ENCODE data around the gene FHOD3.
"Not testable (repeated sequence)": the region's sequence is repeated elsewhere in the genome, so short reads cannot be mapped to it uniquely, and the experiment has no call there.

The FHOD3 gene

GRCh38 chr18:36529747-36530146, 232.2 kb downstream of the FHOD3 start:
- DNase-seq, result no peak

DNA sequence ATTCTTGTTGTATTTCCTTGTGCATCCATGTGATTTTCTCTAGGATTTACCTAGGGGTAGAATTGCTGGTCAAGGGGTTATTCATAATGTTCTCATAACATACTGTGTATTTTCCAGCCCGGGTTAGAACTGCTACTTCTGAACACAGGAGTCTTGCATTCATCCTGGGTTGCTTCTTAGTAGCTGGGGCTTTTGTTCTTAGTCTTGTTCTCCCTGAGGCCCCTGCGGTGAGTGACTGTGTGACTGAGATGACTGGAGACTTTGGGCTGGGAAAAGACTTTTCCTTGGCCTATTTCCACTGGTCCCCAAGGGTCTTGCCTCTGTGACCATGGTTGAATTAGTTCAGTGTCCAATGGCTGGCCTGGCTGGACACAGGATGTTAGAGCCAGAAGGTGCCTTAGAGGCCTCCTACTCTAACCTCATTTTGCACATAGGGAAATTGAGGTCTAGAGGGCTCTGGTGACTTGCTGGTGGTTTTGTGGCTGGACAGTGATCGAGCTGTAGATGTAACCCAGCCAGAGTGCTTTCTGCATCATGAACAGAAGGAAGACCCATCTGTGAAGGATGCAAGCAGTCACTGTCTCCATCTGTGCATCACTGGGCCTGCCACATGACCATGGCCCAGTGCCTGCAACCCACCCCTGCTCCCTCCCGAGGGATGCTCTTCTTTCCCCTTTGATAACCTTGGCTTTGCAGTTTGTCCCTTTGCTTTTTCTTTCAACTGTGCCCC, 233.3 kb downstream of the FHOD3 start:
- peak in 1 of 2 experiments; percentile 82 for DNase-seq

- DNase-seq, result no peak
These were observed 234.1 kb downstream of the FHOD3 start for GRCh38 chr18:36531636-36532035.

GRCh38 chr18:36532394-36532793, 234.9 kb downstream of the FHOD3 start:
- DNase-seq, result peak; percentile 11 to 84

GRCh38 chr18:36532815-36533214, 235.3 kb downstream of the FHOD3 start:
- no peak for DNase-seq

DNA sequence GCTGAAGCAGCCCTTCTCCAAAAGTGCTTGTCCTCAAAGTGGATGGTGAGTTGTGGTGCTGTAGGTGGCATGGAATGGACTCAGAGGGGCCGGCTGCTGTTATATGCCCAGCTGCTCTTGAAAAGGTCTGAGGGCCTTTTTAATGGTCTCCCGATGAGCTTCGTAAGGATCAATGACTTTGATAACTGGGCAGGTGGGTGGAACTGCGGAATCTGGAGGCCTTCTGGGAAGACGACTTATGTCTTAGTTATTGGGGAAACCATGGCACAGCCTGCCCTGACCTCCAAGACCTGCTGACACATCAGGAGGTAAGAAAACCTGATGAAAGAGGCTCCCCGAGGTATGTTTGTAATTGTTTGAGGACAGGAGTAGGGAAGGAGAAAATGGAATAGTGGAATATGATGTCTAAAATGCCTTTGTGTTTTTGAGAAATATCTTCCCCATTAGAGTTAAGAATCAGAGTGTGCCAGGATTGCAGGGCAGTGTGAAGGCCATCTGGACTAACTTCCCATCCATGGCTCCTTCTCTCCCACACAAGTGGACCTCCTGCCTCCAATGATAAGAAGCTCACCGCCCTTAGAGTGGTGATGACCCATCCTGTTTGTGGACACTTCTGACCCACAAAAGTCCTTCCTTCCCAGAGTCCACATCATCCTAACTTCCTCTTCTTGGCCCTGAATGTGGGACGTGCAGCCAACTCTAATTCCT, 236.1 kb downstream of the FHOD3 start:
- no peak for DNase-seq

GRCh38 chr18:36534154-36534688, 236.7 kb downstream of the FHOD3 start:
- DNase-seq, result no peak

GRCh38 chr18:36535202-36535935, 237.9 kb downstream of the FHOD3 start:
- DNase-seq, result no peak

- DNase-seq, result no peak
These were observed 238.9 kb downstream of the FHOD3 start for GRCh38 chr18:36536426-36536825.

DNA sequence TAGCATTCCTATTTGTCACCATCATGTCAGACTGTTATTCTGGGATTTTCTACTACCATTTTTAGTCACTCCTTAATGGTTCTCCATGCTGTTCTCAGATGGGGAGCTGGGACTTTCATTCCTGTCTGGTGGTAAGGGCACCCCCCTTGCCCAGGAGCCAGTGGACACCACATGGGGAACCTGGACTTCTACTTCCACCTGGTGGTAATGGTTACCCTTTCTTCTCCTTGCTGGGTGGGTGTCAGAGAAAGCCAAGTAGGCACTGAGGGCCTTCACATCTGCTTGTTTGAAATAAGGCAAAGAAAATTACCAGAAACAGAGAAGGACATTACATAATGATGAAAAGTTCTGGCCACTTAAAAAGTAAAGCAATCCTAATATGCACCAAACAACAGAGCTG, 239.8 kb downstream of the FHOD3 start:
- DNase-seq, result no peak

GRCh38 chr18:36539674-36540231, 242.2 kb downstream of the FHOD3 start:
- no peak for DNase-seq

GRCh38 chr18:36543030-36543429, 245.5 kb downstream of the FHOD3 start:
- no peak for DNase-seq

GRCh38 chr18:36543991-36544725, 246.6 kb downstream of the FHOD3 start:
- DNase-seq, result peak in 1 of 2 experiments; percentile 52

DNA sequence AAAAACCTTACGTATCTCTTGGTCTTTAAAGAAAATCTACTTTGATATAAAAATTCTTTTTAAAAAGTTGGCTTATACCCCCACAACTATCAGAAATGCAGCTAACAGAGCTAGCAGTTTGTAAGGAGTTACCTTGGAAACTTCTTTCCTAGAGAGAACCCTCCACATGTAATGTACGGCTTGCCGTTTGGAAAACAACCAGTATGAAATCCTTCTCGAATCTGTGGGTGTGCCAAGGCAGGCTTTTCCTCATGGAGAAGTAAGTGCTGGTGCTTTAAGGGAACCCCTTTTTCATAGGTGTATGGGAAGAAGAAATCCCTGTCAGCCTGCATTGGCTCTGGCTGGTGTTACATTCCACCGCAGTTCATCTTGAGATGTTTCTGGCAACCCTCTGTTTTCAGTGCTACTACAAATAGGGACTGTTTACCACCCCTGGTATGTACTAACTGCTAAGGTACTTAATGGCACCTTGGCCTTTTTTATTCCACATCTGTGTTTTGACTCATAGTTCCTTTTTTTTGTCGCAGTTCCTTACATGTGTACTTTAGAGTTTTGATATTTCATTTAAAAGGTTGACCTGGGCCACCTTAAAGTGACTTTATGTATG, 248.4 kb downstream of the FHOD3 start:
- no peak for DNase-seq

DNA sequence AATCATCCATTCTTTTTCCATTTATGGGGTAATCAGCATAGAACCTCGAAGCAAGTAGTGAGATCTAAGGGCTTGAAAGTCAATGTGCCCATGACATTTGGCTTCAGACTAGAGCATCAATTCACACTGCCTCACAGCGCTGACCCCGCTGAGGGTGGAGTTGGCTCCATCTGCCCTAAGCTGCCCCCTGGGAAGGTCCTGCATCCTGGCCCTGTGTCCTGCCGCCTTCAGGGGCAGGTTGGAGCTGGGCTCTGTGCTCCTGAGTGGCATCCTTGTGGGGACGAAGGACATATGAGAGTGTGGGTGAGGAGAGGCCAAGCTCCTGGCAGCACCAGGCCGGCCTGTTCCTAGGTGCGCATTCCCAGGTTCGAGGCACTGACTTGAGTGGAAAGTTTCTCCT, 249.4 kb downstream of the FHOD3 start:
- no peak for DNase-seq

GRCh38 chr18:36547544-36547943, 250.0 kb downstream of the FHOD3 start:
- no peak for DNase-seq

DNA sequence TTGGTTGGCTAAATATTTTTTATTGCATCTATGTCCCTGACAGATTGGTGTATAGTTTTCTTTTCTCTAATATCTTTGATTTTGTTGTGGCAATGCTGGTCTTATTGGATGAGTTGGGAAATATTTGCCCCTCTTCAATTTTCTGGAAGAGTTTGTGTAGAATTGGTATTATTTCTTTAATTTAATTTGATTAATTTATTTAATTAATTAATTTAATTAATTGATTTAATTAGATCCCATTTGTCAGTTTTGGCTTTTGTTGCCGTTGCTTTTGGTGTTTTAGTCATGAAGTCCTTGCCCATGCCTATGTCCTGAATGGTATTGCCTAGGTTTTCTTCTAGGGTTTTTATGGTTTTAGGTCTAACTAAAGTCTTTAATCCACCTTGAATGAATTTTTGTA, 253.8 kb downstream of the FHOD3 start:
- not testable (repeated sequence) for DNase-seq

GRCh38 chr18:36558234-36558633, 260.7 kb downstream of the FHOD3 start:
- DNase-seq, result no peak

- no peak for DNase-seq
These were observed 261.8 kb downstream of the FHOD3 start for GRCh38 chr18:36559149-36559857.

DNA sequence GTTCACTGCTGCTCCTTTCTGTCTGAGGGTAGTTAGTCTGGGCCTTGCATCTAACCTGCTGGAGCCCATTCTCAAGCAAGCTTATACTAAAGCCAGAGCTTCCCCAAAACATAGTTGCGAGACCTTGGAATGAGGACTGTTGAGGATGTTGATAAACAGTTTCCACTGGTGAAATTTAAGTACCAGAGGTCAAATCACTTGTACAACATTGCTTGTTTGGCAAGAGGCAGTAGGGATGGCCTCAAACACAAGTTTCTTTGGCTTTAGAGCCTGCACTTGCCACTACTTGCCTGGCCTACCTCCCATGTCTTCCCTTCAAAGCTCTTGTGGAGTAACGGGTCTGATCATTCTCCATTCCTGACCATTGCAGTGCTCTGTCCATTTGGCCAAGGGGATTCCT, 262.7 kb downstream of the FHOD3 start:
- DNase-seq, result no peak

GRCh38 chr18:36561046-36561445, 263.5 kb downstream of the FHOD3 start:
- no peak for DNase-seq
